Measurements from ENCODE around the gene SLC9A3.

SLC9A3 gene

GRCh38 chr5:457195-457961 lies 66.9 kb downstream of the SLC9A3 start:
- no peak for DNase-seq

DNA sequence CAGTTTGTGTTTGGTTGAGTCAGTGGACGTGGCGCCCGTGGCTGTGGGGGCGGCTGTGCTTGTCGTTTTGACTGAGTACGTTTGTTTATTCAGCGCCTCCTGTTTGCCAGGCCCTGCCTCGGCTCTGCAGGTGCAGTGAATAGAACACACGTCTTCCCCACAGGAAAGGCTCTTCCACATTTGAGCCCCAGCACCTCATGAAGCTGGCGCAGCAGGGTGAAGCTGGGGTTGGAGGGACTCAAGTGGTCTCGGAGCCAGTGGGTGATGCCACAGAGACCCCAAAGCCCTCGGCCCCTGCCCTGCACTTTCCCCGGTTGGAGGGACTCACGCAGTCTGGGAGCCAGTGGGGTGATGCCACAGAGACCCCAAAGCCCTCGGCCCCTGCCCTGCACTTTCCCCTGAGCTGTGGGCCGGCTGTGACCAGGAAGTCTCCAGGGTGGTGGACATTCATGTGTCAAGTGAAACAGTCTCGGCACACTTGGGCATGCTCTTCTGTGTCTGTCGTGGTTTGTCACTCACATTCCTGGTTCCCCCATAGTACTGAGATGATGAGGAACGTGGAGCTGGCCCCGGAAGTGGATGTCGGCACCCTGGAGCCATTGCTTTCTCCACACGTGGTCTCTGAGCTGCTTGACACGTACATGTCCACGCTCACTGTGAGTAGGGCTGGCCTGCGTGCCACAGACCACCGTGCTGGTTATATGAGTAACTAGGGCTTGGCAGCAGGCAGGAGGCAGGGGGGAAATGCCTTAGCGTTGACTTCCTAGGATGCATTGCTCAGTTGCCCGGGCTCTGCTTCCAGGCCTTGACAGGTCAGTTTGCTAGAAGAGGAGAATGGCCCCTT lies 67.7 kb downstream of the SLC9A3 start:
- DNase-seq, result no peak

- DNase-seq, result no peak
Measured at GRCh38 chr5:455806-456205, 68.4 kb downstream of the SLC9A3 start.

- DNase-seq, result no peak
Measured at GRCh38 chr5:454936-455335, 69.3 kb downstream of the SLC9A3 start.

- no peak for DNase-seq
Measured at GRCh38 chr5:453725-454481, 70.3 kb downstream of the SLC9A3 start.

DNA sequence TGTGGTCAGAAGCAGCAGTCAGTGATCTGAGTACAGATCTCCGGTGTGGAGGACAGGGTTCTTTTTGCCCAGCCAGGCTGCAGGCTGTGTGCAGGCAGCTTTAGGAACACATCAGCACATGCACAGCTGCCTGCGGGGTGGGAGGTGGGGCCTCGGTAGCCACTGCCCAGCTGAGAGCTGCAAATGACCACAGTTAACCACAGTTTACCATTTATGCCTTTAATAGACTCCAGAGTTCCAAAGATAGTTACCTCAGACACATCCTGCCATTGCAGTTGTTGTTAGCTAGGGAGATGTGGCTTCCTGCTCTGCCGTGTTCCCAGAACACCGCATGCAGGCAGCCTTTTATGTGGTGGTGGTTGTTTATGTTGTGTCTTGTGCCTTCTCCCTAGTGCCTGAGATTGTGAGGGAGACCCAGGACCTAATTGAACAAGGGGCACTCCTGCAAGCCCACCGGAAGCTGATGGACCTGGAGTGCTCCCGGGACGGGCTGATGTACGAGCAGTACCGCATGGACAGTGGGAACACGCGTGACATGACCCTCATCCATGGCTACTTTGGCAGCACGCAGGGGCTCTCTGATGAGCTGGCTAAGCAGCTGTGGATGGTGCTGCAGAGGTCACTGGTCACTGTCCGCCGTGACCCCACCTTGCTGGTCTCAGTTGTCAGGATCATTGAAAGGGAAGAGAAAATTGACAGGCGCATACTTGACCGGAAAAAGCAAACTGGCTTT lies 71.1 kb downstream of the SLC9A3 start:
- no peak for DNase-seq

- no peak for DNase-seq
Measured at GRCh38 chr5:451587-452458, 72.4 kb downstream of the SLC9A3 start.

GRCh38 chr5:449151-449550 lies 75.1 kb downstream of the SLC9A3 start:
- no peak for DNase-seq

- DNase-seq, result no peak
Measured at GRCh38 chr5:448766-449090, 75.5 kb downstream of the SLC9A3 start.

- peak; percentile 1 for DNase-seq
Measured at GRCh38 chr5:448061-448765, 76.0 kb downstream of the SLC9A3 start.

GRCh38 chr5:447501-447900 lies 76.7 kb downstream of the SLC9A3 start:
- no peak for DNase-seq

- no peak for DNase-seq
Measured at GRCh38 chr5:446883-447263, 77.4 kb downstream of the SLC9A3 start.

- DNase-seq, result no peak
Measured at GRCh38 chr5:446066-446882, 78.0 kb downstream of the SLC9A3 start.

DNA sequence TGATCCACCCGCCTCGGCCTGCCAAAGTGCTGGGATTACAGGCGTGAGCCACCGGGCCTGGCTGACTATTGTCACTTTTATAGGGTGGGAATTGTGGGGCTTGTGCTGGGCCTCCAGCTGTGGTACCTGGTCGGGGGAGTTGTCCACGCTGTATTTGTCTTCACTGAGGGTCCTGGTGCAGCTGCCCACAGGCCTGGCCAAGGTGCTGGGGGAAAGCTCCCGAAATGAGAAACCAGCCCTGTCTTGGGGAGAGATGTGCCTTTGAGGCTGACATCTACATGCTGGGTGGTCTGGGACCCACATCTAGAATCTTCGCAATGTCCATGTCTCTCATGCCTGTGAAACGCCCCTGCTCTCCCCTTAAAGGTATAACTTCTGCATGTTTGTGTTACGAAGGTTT lies 78.7 kb downstream of the SLC9A3 start:
- DNase-seq, result no peak

DNA sequence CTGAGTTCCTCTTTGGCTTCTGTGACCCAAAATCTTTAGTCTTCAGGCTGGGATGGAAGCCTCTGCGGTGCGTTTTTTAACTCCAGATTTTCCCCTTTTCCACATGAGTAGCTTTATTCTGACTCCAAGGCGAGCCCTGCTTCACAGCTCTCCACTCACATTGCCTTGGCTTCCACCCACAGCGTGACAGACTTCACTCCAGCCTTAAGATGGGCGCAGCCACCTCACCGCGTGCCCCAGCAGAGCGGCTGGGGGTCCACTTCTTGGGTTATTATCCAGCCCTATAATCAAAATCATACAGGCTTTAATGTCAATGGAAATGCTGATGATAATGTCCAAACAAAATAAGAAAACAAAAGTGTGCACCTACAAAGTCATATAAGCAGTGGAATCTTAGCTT lies 80.0 kb downstream of the SLC9A3 start:
- no peak for DNase-seq

DNA sequence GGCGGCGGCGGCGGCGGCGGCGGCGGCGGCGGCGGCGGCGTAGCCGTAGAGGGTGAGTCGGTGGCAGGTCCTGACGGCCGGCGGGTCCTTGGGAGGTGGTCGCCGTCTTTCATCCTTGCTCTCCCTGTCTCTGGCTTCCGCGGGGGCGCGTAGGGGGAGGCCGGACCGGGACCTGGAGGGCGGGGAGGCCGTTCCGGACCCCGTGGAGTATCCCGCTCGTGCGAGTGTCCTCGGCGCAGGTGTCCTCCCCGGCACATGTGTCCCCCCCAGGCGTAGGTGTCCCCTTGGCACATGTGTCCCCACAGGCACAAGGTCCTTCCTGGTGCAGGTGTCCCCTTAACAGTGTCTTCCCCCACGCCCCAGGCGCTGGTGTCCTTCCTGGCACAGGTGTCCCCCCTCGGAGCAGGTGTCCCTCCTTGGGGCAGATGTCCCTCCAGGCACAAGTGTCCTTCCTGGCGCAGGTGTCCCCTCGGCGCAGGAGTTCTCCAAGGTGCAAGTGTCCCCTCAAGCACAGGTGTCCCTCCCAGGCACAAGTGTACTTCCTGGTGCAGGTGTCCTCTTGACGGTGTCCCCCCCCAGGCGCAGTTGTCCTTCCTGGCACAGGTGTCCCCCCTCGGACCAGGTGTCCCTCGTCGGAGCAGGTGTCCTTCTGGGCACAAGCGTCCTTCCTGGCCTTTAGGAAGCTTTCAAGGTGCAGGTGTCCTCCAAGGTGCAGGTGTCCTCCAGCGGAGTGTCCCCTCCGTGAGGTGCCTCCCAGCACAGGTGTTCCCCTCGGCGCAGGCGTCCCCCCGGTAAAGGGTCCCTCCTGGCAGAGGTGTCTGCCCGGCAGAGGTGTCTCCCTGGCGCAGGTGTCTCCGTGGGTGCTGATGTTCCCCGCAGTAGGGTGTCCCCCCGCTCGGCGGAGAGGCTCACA lies 80.8 kb downstream of the SLC9A3 start:
- DNase-seq, result peak; percentile 53

GRCh38 chr5:442335-443238 lies 81.7 kb downstream of the SLC9A3 start, which contains the start of gene EXOC3:
TSS of gene EXOC3 (plus strand) at chr5:443176. CDS start at chr5:446206, 3,030 bp downstream.
- peak; percentile 80 for DNase-seq

GRCh38 chr5:441996-442334 lies 82.3 kb downstream of the SLC9A3 start:
- DNase-seq, result no peak

Data from activated CD4-positive, alpha-beta T cell treated with anti-CD3 and anti-CD28 coated beads for 48 hours (primary cell).